HepG2 (cell line): ENCODE measurements around the gene NOTUM. TPM values are rescaled to one million over a fixed set of nuclear protein-coding genes. Genes with fewer than 3 reads are reported as not detected.

Source experiments
- CHCHD3 ChIP-seq: sonication (generic); formaldehyde crosslinking; IDR thresholded peaks from 2 replicates; pipeline ENCODE4 v1.8.0; 2022; ENCODE audit warnings: mild to moderate bottlenecking, missing genetic modification reagents, moderate library complexity
- KDM3A ChIP-seq: IDR thresholded peaks from 2 replicates; pipeline ENCODE4 v1.6.1; 2018; ENCODE audit warnings: low read depth, missing compliant biosample characterization
- MTA1 ChIP-seq: sonication (generic); formaldehyde crosslinking; IDR thresholded peaks from 2 replicates; pipeline ENCODE4 v1.4.0; 2020; ENCODE audit warnings: missing genetic modification reagents, mild to moderate bottlenecking, borderline replicate concordance
- NFYB ChIP-seq: sonication (generic); formaldehyde crosslinking; IDR thresholded peaks from 2 replicates; pipeline ENCODE4 v1.4.0; 2020; ENCODE audit warnings: missing genetic modification reagents
- PAF1 ChIP-seq: IDR thresholded peaks from 2 replicates; pipeline ENCODE4 v1.6.1; 2016; ENCODE audit warnings: missing genetic modification reagents, missing compliant biosample characterization
- POLR2G ChIP-seq: fragments of 200-400 bp; formaldehyde crosslinking; IDR thresholded peaks from 2 replicates; pipeline ENCODE4 v1.6.1; 2018; ENCODE audit warnings: mild to moderate bottlenecking, low read depth, low read length, moderate library complexity
- REL ChIP-seq: sonication (generic); formaldehyde crosslinking; conservative IDR thresholded peaks from 2 replicates; pipeline ENCODE4 v1.8.0; 2022; ENCODE audit warnings: mild to moderate bottlenecking, missing genetic modification reagents, moderate library complexity
- SIX4 ChIP-seq: sonication (generic); formaldehyde crosslinking; IDR thresholded peaks from 2 replicates; pipeline ENCODE4 v1.4.0; 2020; ENCODE audit warnings: missing genetic modification reagents
- YEATS2 ChIP-seq: sonication (generic); formaldehyde crosslinking; IDR thresholded peaks from 2 replicates; pipeline ENCODE4 v1.4.0; 2020; ENCODE audit warnings: missing genetic modification reagents, borderline replicate concordance
- ZMAT3 ChIP-seq: sonication (generic); formaldehyde crosslinking; conservative IDR thresholded peaks from 2 replicates; pipeline ENCODE4 v1.7.0; 2021; ENCODE audit warnings: missing genetic modification reagents
- ZNF280D ChIP-seq: sonication (generic); formaldehyde crosslinking; IDR thresholded peaks from 2 replicates; pipeline ENCODE4 v1.5.1; 2020; ENCODE audit warnings: mild to moderate bottlenecking, missing genetic modification reagents
- ZNF646 ChIP-seq: sonication (generic); formaldehyde crosslinking; IDR thresholded peaks from 2 replicates; pipeline ENCODE4 v1.9.0; 2021; ENCODE audit warnings: mild to moderate bottlenecking, missing genetic modification reagents
- ZNF773 ChIP-seq: sonication (generic); formaldehyde crosslinking; IDR thresholded peaks from 2 replicates; pipeline ENCODE4 v1.4.0; 2020; ENCODE audit warnings: missing genetic modification reagents, borderline replicate concordance
- ZSCAN25 ChIP-seq: sonication (generic); formaldehyde crosslinking; IDR thresholded peaks from 2 replicates; pipeline ENCODE4 v1.8.0; 2022; ENCODE audit warnings: mild to moderate bottlenecking, missing genetic modification reagents
- polyA plus RNA-seq, 8 experiments: library from polyadenylated mRNA; depleted of rRNA in 3 of 8; stranded (reverse) in 7 of 8; unstranded in 1 of 8; fragments of >200 nt; fragmentation: Illumina TruSeq in 4 of 8; extraction: Trizol in 4 of 8; gene quantifications; 2 replicates each; pipeline versions ENCODE4 v1.2.1 to v1.2.3, GENCODE V29; 2011 to 2016; ENCODE audit warnings: low read depth in 4 of 8, missing spikeins in 1 of 8, mixed read lengths in 1 of 8; ENCODE audit not compliant: insufficient read depth in 1 of 8
- total RNA-seq, 5 experiments: library from RNA; depleted of rRNA; stranded (reverse); fragments of >200 nt; fragmentation: Illumina TruSeq; extraction: Trizol; gene quantifications; 2 replicates each; pipeline ENCODE4 v1.2.3, GENCODE V29; 2016; ENCODE audit warnings: low read depth in 1 of 5
- TF ChIP-seq, protein P1 (sequence below): IDR thresholded peaks from 2 replicates; pipeline ENCODE4 v1.6.1; 2012; ENCODE audit warnings: low read length, improper control_type of control experiment

NOTUM gene
- total and polyA plus RNA-seq, 2 of the 13 experiments (the other 11 are each of a cell fraction or from before 2014, with no cell fraction given): 150 to 160 TPM

GRCh38 chr17:81976332-81977210 lies 15.6 kb upstream of the NOTUM start (continued):
- TF ChIP-seq PAF1 (CRISPR knock-in tag): no peak; the same call in 1 of the 2 replicates
- no peak for TF ChIP-seq NFYB (CRISPR knock-in tag)
- TF ChIP-seq YEATS2 (CRISPR knock-in tag): 0 out of 2 replicates have a peak, but pooled peaks have one; percentile 28
- peak; percentile 54; the same call in 1 of the 2 replicates for TF ChIP-seq ZMAT3 (CRISPR knock-in tag)
- TF ChIP-seq ZSCAN25: peak; percentile 42; the same call in 1 of the 2 replicates
- TF ChIP-seq MTA1 (CRISPR knock-in tag): peak; percentile 55; the same call in 1 of the 2 replicates
- no peak for TF ChIP-seq ZNF280D (CRISPR knock-in tag)
- peak; percentile 7; the same call in 1 of the 2 replicates for TF ChIP-seq CHCHD3 (CRISPR knock-in tag)
- TF ChIP-seq, protein P1, sequence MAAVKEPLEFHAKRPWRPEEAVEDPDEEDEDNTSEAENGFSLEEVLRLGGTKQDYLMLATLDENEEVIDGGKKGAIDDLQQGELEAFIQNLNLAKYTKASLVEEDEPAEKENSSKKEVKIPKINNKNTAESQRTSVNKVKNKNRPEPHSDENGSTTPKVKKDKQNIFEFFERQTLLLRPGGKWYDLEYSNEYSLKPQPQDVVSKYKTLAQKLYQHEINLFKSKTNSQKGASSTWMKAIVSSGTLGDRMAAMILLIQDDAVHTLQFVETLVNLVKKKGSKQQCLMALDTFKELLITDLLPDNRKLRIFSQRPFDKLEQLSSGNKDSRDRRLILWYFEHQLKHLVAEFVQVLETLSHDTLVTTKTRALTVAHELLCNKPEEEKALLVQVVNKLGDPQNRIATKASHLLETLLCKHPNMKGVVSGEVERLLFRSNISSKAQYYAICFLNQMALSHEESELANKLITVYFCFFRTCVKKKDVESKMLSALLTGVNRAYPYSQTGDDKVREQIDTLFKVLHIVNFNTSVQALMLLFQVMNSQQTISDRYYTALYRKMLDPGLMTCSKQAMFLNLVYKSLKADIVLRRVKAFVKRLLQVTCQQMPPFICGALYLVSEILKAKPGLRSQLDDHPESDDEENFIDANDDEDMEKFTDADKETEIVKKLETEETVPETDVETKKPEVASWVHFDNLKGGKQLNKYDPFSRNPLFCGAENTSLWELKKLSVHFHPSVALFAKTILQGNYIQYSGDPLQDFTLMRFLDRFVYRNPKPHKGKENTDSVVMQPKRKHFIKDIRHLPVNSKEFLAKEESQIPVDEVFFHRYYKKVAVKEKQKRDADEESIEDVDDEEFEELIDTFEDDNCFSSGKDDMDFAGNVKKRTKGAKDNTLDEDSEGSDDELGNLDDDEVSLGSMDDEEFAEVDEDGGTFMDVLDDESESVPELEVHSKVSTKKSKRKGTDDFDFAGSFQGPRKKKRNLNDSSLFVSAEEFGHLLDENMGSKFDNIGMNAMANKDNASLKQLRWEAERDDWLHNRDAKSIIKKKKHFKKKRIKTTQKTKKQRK: no peak
- TF ChIP-seq ZNF773 (CRISPR knock-in tag): no peak
- TF ChIP-seq KDM3A (CRISPR knock-in tag): peak; percentile 53; the same call in 1 of the 2 replicates
- TF ChIP-seq ZNF646 (CRISPR knock-in tag): no peak
- peak; percentile 60; the same call in 1 of the 2 replicates for TF ChIP-seq POLR2G
- TF ChIP-seq SIX4: 0 out of 2 replicates have a peak, but pooled peaks have one; percentile 17
- peak; percentile 85; the same call in 1 of the 2 replicates for TF ChIP-seq REL
